ENCODE data around the gene TMEM9.

GRCh38 chr1:201098992-201099677, 55.1 kb downstream of the TMEM9 start:
- TF ChIP-seq EZH2 (IDR thresholded peaks at IDR 0.05; ENCODE audit: borderline replicate concordance, control insufficient read depth, low read depth, low read length) (no peak), HDAC6 (IDR thresholded peaks at IDR 0.05; ENCODE audit: unreplicated experiment) (no peak), POLR2A (IDR thresholded peaks at IDR 0.05; ENCODE audit: low read depth, low read length) (no peak), SMC3 (IDR thresholded peaks at IDR 0.05; ENCODE audit: borderline replicate concordance, low read length) (no peak)
- TF ChIP-seq, protein P1, sequence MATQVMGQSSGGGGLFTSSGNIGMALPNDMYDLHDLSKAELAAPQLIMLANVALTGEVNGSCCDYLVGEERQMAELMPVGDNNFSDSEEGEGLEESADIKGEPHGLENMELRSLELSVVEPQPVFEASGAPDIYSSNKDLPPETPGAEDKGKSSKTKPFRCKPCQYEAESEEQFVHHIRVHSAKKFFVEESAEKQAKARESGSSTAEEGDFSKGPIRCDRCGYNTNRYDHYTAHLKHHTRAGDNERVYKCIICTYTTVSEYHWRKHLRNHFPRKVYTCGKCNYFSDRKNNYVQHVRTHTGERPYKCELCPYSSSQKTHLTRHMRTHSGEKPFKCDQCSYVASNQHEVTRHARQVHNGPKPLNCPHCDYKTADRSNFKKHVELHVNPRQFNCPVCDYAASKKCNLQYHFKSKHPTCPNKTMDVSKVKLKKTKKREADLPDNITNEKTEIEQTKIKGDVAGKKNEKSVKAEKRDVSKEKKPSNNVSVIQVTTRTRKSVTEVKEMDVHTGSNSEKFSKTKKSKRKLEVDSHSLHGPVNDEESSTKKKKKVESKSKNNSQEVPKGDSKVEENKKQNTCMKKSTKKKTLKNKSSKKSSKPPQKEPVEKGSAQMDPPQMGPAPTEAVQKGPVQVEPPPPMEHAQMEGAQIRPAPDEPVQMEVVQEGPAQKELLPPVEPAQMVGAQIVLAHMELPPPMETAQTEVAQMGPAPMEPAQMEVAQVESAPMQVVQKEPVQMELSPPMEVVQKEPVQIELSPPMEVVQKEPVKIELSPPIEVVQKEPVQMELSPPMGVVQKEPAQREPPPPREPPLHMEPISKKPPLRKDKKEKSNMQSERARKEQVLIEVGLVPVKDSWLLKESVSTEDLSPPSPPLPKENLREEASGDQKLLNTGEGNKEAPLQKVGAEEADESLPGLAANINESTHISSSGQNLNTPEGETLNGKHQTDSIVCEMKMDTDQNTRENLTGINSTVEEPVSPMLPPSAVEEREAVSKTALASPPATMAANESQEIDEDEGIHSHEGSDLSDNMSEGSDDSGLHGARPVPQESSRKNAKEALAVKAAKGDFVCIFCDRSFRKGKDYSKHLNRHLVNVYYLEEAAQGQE (IDR thresholded peaks at IDR 0.05; ENCODE audit: low read depth, low read length) = no peak

All from GM12878 (cell line).